GM23338 (cell line): Measurements from ENCODE around the gene OXLD1. TPM values are rescaled to one million over a fixed set of nuclear protein-coding genes. Genes with fewer than 3 reads are reported as not detected.

Experiments
- ATAC-seq: fragments of 200-7000 bp; cut with Tn5 transposase; 3 replicates; pipeline ENCODE4 v1.9.1; 2020
- DNase-seq: peaks from one replicate; pipeline ENCODE4 v3.0.0-alpha.2; 2015; ENCODE audit warnings: low spot score
- H2AFZ ChIP-seq: fragments of 200-600 bp; sonication (generic); 2 replicates; pipeline ENCODE4 v1.8.0; 2016; ENCODE audit warnings: antibody characterized with exemption, mild to moderate bottlenecking, moderate library complexity
- H3F3A ChIP-seq: fragments of 200-600 bp; sonication (generic); replicated peaks from 2 replicates; pipeline ENCODE4 v1.8.0; 2017; ENCODE audit warnings: antibody characterized with exemption, mixed run types, low read depth
- H3K27ac ChIP-seq: fragments of 200-600 bp; sonication (generic); 2 replicates; pipeline ENCODE4 v1.6.1; 2016; ENCODE audit warnings: low read depth
- H3K27me3 ChIP-seq: fragments of 200-600 bp; sonication (generic); 2 replicates; pipeline ENCODE4 v1.8.0; 2016; ENCODE audit warnings: mild to moderate bottlenecking, mixed run types, moderate library complexity; ENCODE audit not compliant: insufficient read depth
- H3K36me3 ChIP-seq: fragments of 200-600 bp; sonication (generic); 2 replicates; pipeline ENCODE4 v1.8.0; 2016; ENCODE audit warnings: mild to moderate bottlenecking; ENCODE audit not compliant: insufficient read depth
- H3K4me1 ChIP-seq: fragments of 200-600 bp; sonication (generic); 2 replicates; pipeline ENCODE4 v1.8.0; 2016; ENCODE audit warnings: mild to moderate bottlenecking, moderate library complexity; ENCODE audit not compliant: insufficient read depth
- H3K4me2 ChIP-seq: fragments of 200-600 bp; sonication (generic); 2 replicates; pipeline ENCODE4 v1.7.1; 2017; ENCODE audit warnings: mixed run types
- H3K4me3 ChIP-seq: fragments of 200-600 bp; sonication (generic); 2 replicates; pipeline ENCODE4 v1.6.1; 2016; ENCODE audit warnings: mixed run types
- H3K79me2 ChIP-seq: fragments of 200-600 bp; sonication (generic); replicated peaks from 2 replicates; pipeline ENCODE4 v1.8.0; 2017; ENCODE audit warnings: mild to moderate bottlenecking; ENCODE audit not compliant: insufficient read depth
- H3K9me2 ChIP-seq: fragments of 200-600 bp; sonication (generic); 2 replicates; pipeline ENCODE4 v1.8.0; 2017; ENCODE audit not compliant: insufficient read depth
- H4K20me1 ChIP-seq: fragments of 200-600 bp; sonication (generic); replicated peaks from 2 replicates; pipeline ENCODE4 v1.8.0; 2017; ENCODE audit warnings: mild to moderate bottlenecking; ENCODE audit not compliant: insufficient read depth
- H3K27ac Mint-ChIP-seq: 2 replicates; pipeline ENCODE4 v1.8.0; 2020; ENCODE audit warnings: inconsistent platforms, mild to moderate bottlenecking, moderate library complexity, mixed read lengths
- H3K27me3 Mint-ChIP-seq: 3 replicates; pipeline ENCODE4 v1.8.0; 2022; ENCODE audit warnings: low read depth, mild to moderate bottlenecking, moderate library complexity, mixed read lengths, inconsistent platforms; ENCODE audit not compliant: insufficient read depth, poor library complexity
- H3K36me3 Mint-ChIP-seq: 3 replicates; pipeline ENCODE4 v1.8.0; 2021; ENCODE audit warnings: low read depth, mild to moderate bottlenecking, inconsistent platforms, moderate library complexity, mixed read lengths
- H3K4me1 Mint-ChIP-seq: 3 replicates; pipeline ENCODE4 v1.8.0; 2020; ENCODE audit warnings: mild to moderate bottlenecking, inconsistent platforms, mixed read lengths
- H3K4me3 Mint-ChIP-seq: 3 replicates; pipeline ENCODE4 v1.8.0; 2021; ENCODE audit warnings: moderate library complexity, mild to moderate bottlenecking, inconsistent platforms, mixed read lengths
- H3K9me3 Mint-ChIP-seq: 3 replicates; pipeline ENCODE4 v1.8.0; 2020; ENCODE audit warnings: moderate library complexity, mild to moderate bottlenecking, inconsistent platforms, mixed read lengths
- CREB1 ChIP-seq: fragments of 250-450 bp; sonication (Bioruptor Pico); IDR thresholded peaks from 2 replicates; pipeline ENCODE4 v1.5.0; 2020; ENCODE audit warnings: low read depth, mild to moderate bottlenecking, moderate library complexity
- CTCF ChIP-seq, 2 experiments: fragments of 200-600 bp in 1 of 2; sonication (generic) in 1 of 2; conservative IDR thresholded peaks; 2 replicates each; pipeline versions ENCODE4 v1.5.1 to v1.6.1; 2016 to 2017; ENCODE audit warnings: antibody characterized with exemption in 2 of 2, low read depth in 2 of 2, mild to moderate bottlenecking in 2 of 2, moderate library complexity in 1 of 2
- ETS1 ChIP-seq: IDR thresholded peaks from 2 replicates; pipeline ENCODE4 v1.6.1; 2016; ENCODE audit warnings: antibody characterized with exemption
- EZH2 ChIP-seq: fragments of 200-600 bp; sonication (generic); IDR thresholded peaks from one replicate; pipeline ENCODE4 v1.8.0; 2017; ENCODE audit warnings: antibody characterized with exemption, mild to moderate bottlenecking, low read depth; ENCODE audit not compliant: unreplicated experiment
- EZH2phosphoT487 ChIP-seq: fragments of 200-600 bp; sonication (generic); IDR thresholded peaks from one replicate; pipeline ENCODE4 v1.8.1; 2018; ENCODE audit warnings: antibody characterized with exemption; ENCODE audit not compliant: unreplicated experiment
- JUNB ChIP-seq: IDR thresholded peaks from one replicate; pipeline ENCODE4 v1.6.1; 2016; ENCODE audit warnings: antibody characterized with exemption; ENCODE audit not compliant: unreplicated experiment
- NANOG ChIP-seq: IDR thresholded peaks from 2 replicates; pipeline ENCODE4 v1.6.1; 2016; ENCODE audit warnings: antibody characterized with exemption, borderline replicate concordance
- POLR2AphosphoS5 ChIP-seq: IDR thresholded peaks from 2 replicates; pipeline ENCODE4 v1.6.1; 2016; ENCODE audit warnings: antibody characterized with exemption, low read depth
- REST ChIP-seq: IDR thresholded peaks from one replicate; pipeline ENCODE4 v1.6.1; 2018; ENCODE audit warnings: antibody characterized with exemption; ENCODE audit not compliant: unreplicated experiment
- STAT1 ChIP-seq: IDR thresholded peaks from one replicate; pipeline ENCODE4 v1.6.1; 2016; ENCODE audit warnings: antibody characterized with exemption; ENCODE audit not compliant: unreplicated experiment
- ZNF114 ChIP-seq: fragments of 250-450 bp; sonication (Bioruptor Pico); IDR thresholded peaks from 2 replicates; pipeline ENCODE4 v1.5.0; 2020; ENCODE audit warnings: mild to moderate bottlenecking, moderate library complexity
- ZNF331 ChIP-seq: fragments of 250-450 bp; sonication (Bioruptor Pico); IDR thresholded peaks from 2 replicates; pipeline ENCODE4 v1.5.0; 2020; ENCODE audit warnings: low read depth, mild to moderate bottlenecking, moderate library complexity
- ZNF462 ChIP-seq: fragments of 250-450 bp; sonication (Bioruptor Pico); IDR thresholded peaks from 2 replicates; pipeline ENCODE4 v1.5.0; 2020; ENCODE audit warnings: mild to moderate bottlenecking, moderate library complexity
- polyA plus RNA-seq: library from polyadenylated mRNA; unstranded; fragments of >200 nt; fragmentation: Nextera tagmentation; extraction: Ambion mirVana; gene quantifications from 2 replicates; pipeline ENCODE4 v1.2.1, GENCODE V29; 2016
- total RNA-seq: library from RNA; depleted of rRNA; stranded (reverse); fragments of >200 nt; shearing (Covaris generic); gene quantifications from 2 replicates; pipeline ENCODE4 v1.2.3, GENCODE V29; 2014

Gene OXLD1
- total and polyA plus RNA-seq, 2 experiments from 2014 or later = 46.0 to 64.9 TPM

- 0 out of 3 replicates have a peak, but pooled peaks have one; percentile 4 for ATAC-seq
- H3K36me3 Mint-ChIP-seq = peaks cover 38% of the 10 kb centered on the region
- H2AFZ ChIP-seq = no peak overlapping the region
- peak overlapping the region; percentile 96 for H3K4me3 ChIP-seq
- peak overlapping the region; percentile 80 for H3K27ac Mint-ChIP-seq
- peaks cover 18% of the 10 kb centered on the region for H3F3A ChIP-seq
- H3K9me2 ChIP-seq = no peaks in the 10 kb centered on the region
- no peak for TF ChIP-seq NANOG
- no peak for TF ChIP-seq STAT1
- TF ChIP-seq EZH2phosphoT487 = no peak
- TF ChIP-seq ZNF331 (CRISPR knock-in tag) = no peak
- no peak for TF ChIP-seq CREB1
- TF ChIP-seq ZNF114 (CRISPR knock-in tag) = no peak
- TF ChIP-seq JUNB = no peak
- no peak for TF ChIP-seq EZH2
- no peak for TF ChIP-seq CTCF (conservative IDR thresholded peaks at IDR 0.05; ENCODE audit: low read depth in 2 of 2)
- TF ChIP-seq ETS1 = no peak
- TF ChIP-seq POLR2AphosphoS5 = no peak
- TF ChIP-seq ZNF462 (CRISPR knock-in tag) = no peak
- TF ChIP-seq REST = no peak
- H3K4me2 ChIP-seq = peak overlapping the region; percentile 99
- H4K20me1 ChIP-seq = peaks cover 8% of the 10 kb centered on the region; the same call in 1 of the 2 replicates
- H3K27me3 ChIP-seq = no peaks in the 10 kb centered on the region
- peaks cover 11% of the 10 kb centered on the region for H3K27me3 Mint-ChIP-seq
- peaks cover 12% of the 10 kb centered on the region for H3K4me1 Mint-ChIP-seq
- peaks cover 6% of the 10 kb centered on the region for H3K4me1 ChIP-seq
- H3K9me3 Mint-ChIP-seq = no peaks in the 10 kb centered on the region; the same call in 2 of the 3 replicates
- H3K36me3 ChIP-seq = no peaks in the 10 kb centered on the region
- DNase-seq = peak; percentile 46
- H3K27ac ChIP-seq = no peak overlapping the region
- H3K4me3 Mint-ChIP-seq = peak overlapping the region; percentile 92
- peaks cover 48% of the 10 kb centered on the region for H3K79me2 ChIP-seq
These were observed 18.1 kb upstream of the OXLD1 start for GRCh38 chr17:81684442-81684911.
